ENCODE data around the gene TRAPPC3L. TPM values are rescaled to one million over a fixed set of nuclear protein-coding genes. Genes with fewer than 3 reads are reported as not detected.
A peak's percentile ranks its signal among the peaks of the same experiment; 100 is the strongest.

Gene TRAPPC3L
- polyA plus RNA-seq, 2 of the 4 experiments (the other 2 are of a cell fraction) = not detected

GRCh38 chr6:116557893-116558292 lies 12.4 kb upstream of the TRAPPC3L start:
- POLR2A ChIA-PET = interaction anchor here (0.6 to 1.5 kb wide), 2 partner anchors 13 to 46 kb away, joined by 3 to 12 read pairs; partner anchors contain the start of genes CALHM5 and RWDD1
- Histone ChIP-seq H3K4me2 (peak overlapping the region; percentile 50), H3K4me3 (no peak overlapping the region)

DNA sequence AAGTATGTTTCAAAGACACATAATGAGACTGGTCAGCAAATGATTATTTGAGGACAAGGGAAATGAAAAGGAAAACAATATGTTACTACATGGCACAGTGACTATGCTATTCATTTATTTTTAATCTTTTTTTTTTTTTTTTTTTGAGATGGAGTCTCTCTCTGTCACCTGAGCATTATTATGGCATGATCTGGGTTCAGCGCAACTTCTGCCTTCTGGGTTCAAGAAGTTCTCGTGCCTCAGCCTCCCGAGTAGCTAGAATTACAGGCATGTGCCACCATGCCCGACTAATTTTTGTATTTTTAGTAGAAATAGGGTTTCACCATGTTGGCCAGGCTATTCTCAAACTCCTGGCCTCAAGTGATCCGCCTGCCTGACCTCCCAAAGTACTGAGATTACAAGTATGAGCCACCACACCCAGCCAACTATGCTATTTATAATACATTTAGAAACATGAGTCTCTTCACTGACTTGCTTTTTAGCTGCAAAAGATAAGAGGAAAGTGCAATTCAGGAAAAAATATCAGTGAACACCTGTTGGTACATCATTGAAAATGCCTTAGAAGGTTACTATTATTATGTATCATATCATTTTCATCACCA lies 11.4 kb upstream of the TRAPPC3L start:
- 66% methylated on average over 5 of the region's 5 CpGs for WGBS (ENCODE audit: missing lambda C conversion rate)
- FAIRE-seq (no peak), ATAC-seq (no peak), DNase-seq (ENCODE audit: low read depth in 1 of 2, low spot score in 1 of 2) (no peak)
- Histone ChIP-seq H3K9me3 (no peaks in the 10 kb centered on the region), H3K4me3 (no peak overlapping the region), H3K4me1 (peaks cover 36% of the 10 kb centered on the region), H3K4me2 (peak overlapping the region; percentile 50; the same call in 1 of the 3 replicates), H3K27ac (peak overlapping the region; percentile 60 to 76; a peak in 5 of 6 replicates)
- ChIA-PET CTCF (interaction anchor here (1.1 to 1.2 kb wide), 2 partner anchors 269 to 288 kb away, joined by 4 to 7 read pairs; no protein-coding TSS in a partner anchor), POLR2A (no interaction called here)
- TF ChIP-seq, protein P1, sequence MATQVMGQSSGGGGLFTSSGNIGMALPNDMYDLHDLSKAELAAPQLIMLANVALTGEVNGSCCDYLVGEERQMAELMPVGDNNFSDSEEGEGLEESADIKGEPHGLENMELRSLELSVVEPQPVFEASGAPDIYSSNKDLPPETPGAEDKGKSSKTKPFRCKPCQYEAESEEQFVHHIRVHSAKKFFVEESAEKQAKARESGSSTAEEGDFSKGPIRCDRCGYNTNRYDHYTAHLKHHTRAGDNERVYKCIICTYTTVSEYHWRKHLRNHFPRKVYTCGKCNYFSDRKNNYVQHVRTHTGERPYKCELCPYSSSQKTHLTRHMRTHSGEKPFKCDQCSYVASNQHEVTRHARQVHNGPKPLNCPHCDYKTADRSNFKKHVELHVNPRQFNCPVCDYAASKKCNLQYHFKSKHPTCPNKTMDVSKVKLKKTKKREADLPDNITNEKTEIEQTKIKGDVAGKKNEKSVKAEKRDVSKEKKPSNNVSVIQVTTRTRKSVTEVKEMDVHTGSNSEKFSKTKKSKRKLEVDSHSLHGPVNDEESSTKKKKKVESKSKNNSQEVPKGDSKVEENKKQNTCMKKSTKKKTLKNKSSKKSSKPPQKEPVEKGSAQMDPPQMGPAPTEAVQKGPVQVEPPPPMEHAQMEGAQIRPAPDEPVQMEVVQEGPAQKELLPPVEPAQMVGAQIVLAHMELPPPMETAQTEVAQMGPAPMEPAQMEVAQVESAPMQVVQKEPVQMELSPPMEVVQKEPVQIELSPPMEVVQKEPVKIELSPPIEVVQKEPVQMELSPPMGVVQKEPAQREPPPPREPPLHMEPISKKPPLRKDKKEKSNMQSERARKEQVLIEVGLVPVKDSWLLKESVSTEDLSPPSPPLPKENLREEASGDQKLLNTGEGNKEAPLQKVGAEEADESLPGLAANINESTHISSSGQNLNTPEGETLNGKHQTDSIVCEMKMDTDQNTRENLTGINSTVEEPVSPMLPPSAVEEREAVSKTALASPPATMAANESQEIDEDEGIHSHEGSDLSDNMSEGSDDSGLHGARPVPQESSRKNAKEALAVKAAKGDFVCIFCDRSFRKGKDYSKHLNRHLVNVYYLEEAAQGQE (IDR thresholded peaks at IDR 0.05) = no peak
- TF ChIP-seq RARB (CRISPR knock-in tag; IDR thresholded peaks at IDR 0.05) (no peak), HOXB13 (CRISPR knock-in tag; IDR thresholded peaks at IDR 0.05; ENCODE audit: low read depth) (no peak), HDAC2 (IDR thresholded peaks at IDR 0.05) (no peak)
- TF ChIP-seq, protein P2, sequence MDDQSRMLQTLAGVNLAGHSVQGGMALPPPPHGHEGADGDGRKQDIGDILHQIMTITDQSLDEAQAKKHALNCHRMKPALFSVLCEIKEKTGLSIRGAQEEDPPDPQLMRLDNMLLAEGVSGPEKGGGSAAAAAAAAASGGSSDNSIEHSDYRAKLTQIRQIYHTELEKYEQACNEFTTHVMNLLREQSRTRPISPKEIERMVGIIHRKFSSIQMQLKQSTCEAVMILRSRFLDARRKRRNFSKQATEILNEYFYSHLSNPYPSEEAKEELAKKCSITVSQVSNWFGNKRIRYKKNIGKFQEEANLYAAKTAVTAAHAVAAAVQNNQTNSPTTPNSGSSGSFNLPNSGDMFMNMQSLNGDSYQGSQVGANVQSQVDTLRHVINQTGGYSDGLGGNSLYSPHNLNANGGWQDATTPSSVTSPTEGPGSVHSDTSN (IDR thresholded peaks at IDR 0.05) = no peak

More at GRCh38 chr6:116557893-116558292, 12.4 kb upstream of the TRAPPC3L start:
- TF ChIP-seq GATA3 (IDR thresholded peaks at IDR 0.05; ENCODE audit: borderline replicate concordance) (peak; percentile 60; the same call in 1 of the 2 replicates), MAFK (IDR thresholded peaks at IDR 0.05; ENCODE audit: partially characterized antibody) (peak; percentile 25), TFCP2L1 (CRISPR knock-in tag; IDR thresholded peaks at IDR 0.05) (no peak), JUN (IDR thresholded peaks at IDR 0.05) (no peak), MAX (IDR thresholded peaks at IDR 0.05) (peak; percentile 65), EP300 (IDR thresholded peaks at IDR 0.05) (peak in 1 of 2 experiments; percentile 39; a peak in 1 of 5 replicates)
- H3K4me1 ChIP-seq = peaks cover 36% of the 10 kb centered on the region
- ATAC-seq (peak; percentile 92 to 94), DNase-seq (ENCODE audit: low read depth in 1 of 2, low spot score in 1 of 2) (peak; percentile 43 to 88), FAIRE-seq (peak; percentile 63)
- H3K9me3 ChIP-seq = no peaks in the 10 kb centered on the region
- WGBS (ENCODE audit: missing lambda C conversion rate) = 4% methylated on average over 5 of the region's 5 CpGs
- CTCF ChIA-PET = interaction anchor here (0.9 to 2.7 kb wide), 4 partner anchors 14 to 289 kb away, joined by 3 to 10 read pairs (median 4); partner anchors contain the start of gene CALHM5
- H3K27ac ChIP-seq = peak overlapping the region; percentile 37 to 76

- DNase-seq (ENCODE audit: low read depth in 1 of 2, low spot score in 1 of 2) = no peak
- Histone ChIP-seq H3K4me1 (peaks cover 36% of the 10 kb centered on the region), H3K4me3 (no peak overlapping the region), H3K27ac (peak overlapping the region; percentile 60 to 76), H3K9me3 (no peaks in the 10 kb centered on the region), H3K4me2 (peak overlapping the region; percentile 19; the same call in 2 of the 3 replicates)
- POLR2A ChIA-PET = no interaction called here
- no peak for FAIRE-seq
- CTCF ChIA-PET = interaction anchor here (1.1 to 2.6 kb wide), 4 partner anchors 19 to 287 kb away, joined by 4 to 7 read pairs (median 5); no protein-coding TSS in a partner anchor
- no peak for ATAC-seq
- WGBS (ENCODE audit: missing lambda C conversion rate) = 0% methylated on average over 1 of the region's 1 CpG
- TF ChIP-seq HEYL (CRISPR knock-in tag; IDR thresholded peaks at IDR 0.05) = no peak
- TF ChIP-seq, protein P3, sequence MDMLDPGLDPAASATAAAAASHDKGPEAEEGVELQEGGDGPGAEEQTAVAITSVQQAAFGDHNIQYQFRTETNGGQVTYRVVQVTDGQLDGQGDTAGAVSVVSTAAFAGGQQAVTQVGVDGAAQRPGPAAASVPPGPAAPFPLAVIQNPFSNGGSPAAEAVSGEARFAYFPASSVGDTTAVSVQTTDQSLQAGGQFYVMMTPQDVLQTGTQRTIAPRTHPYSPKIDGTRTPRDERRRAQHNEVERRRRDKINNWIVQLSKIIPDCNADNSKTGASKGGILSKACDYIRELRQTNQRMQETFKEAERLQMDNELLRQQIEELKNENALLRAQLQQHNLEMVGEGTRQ (IDR thresholded peaks at IDR 0.05) = no peak
- no peak for TF ChIP-seq KDM1A (IDR thresholded peaks at IDR 0.05; ENCODE audit: low read depth)
- TF ChIP-seq, protein P1 (IDR thresholded peaks at IDR 0.05) = no peak
- no peak for TF ChIP-seq MAZ (IDR thresholded peaks at IDR 0.05; ENCODE audit: borderline replicate concordance, low read depth, low read length)
- no peak for TF ChIP-seq RAD21 (conservative IDR thresholded peaks at IDR 0.05 in 1 of 2, IDR thresholded peaks at IDR 0.05 in 1 of 2)
- TF ChIP-seq NPAS2 (CRISPR knock-in tag; IDR thresholded peaks at IDR 0.05; ENCODE audit: borderline replicate concordance) = no peak
- no peak for TF ChIP-seq EHMT2 (IDR thresholded peaks at IDR 0.05; ENCODE audit: low read depth)
- TF ChIP-seq ELK1 (IDR thresholded peaks at IDR 0.05; ENCODE audit: low read depth, low read length) = no peak
- TF ChIP-seq HES2 (IDR thresholded peaks at IDR 0.05) = no peak
- no peak for TF ChIP-seq HDAC2 (IDR thresholded peaks at IDR 0.05)
- TF ChIP-seq SMC3 (IDR thresholded peaks at IDR 0.05) = no peak
Measured at GRCh38 chr6:116556065-116556464, 10.6 kb upstream of the TRAPPC3L start.

All from A549 (cell line).